Measurements from ENCODE around the gene CEP95. TPM values are rescaled to one million over a fixed set of nuclear protein-coding genes. Genes with fewer than 3 reads are reported as not detected.

CEP95 gene
- total RNA-seq, 1 donor from 2014 or later = 6.9 TPM

- intact Hi-C loops (cut with DNase I) = loop anchor here (10.0 kb wide), 1 partner anchor 172 kb away; no protein-coding TSS in a partner anchor
- Histone ChIP-seq H3K9me3 (no peaks in the 10 kb centered on the region), H3K4me3 (peak overlapping the region; percentile 81 to 95), H3K27ac (peak overlapping the region; percentile 82 to 85), H3K27me3 (no peaks in the 10 kb centered on the region), H3K4me1 (peaks cover 10 to 38% of the 10 kb centered on the region in 2 donors), H3K36me3 (peaks cover 23 to 46% of the 10 kb centered on the region in 2 donors)
- TF ChIP-seq CTCF (IDR thresholded peaks at IDR 0.05) = no peak
- no peak for DNase-seq (ENCODE audit: low spot score in 2 of 2)
These were observed 10.4 kb upstream of the CEP95 start for GRCh38 chr17:64496348-64496785.

GRCh38 chr17:64496786-64497564, 9.8 kb upstream of the CEP95 start, which contains the start of gene POLG2:
TSS of gene POLG2 (minus strand) at chr17:64497054. CDS start at chr17:64496968, 86 bp downstream.
- H3K4me1 ChIP-seq = peaks cover 12 to 39% of the 10 kb centered on the region in 2 donors
- TF ChIP-seq CTCF (IDR thresholded peaks at IDR 0.05) = peak; percentile 33 to 45 (median 37)
- DNase-seq (ENCODE audit: low spot score in 2 of 2) = peak; percentile 47 to 96
- no peaks in the 10 kb centered on the region for H3K9me3 ChIP-seq
- peak within 1 kb of the TSS; percentile 82 to 85 for H3K27ac ChIP-seq
- H3K36me3 ChIP-seq = peaks cover 26 to 48% of the 10 kb centered on the region in 2 donors
- intact Hi-C loops (cut with DNase I) = loop anchor here (1.0 to 10.0 kb wide), 2 partner anchors 9 to 172 kb away; partner anchors contain the start of genes CEP95 and DDX5
- H3K4me3 ChIP-seq = peak within 1 kb of the TSS; percentile 81 to 95
- H3K27me3 ChIP-seq = no peaks in the 10 kb centered on the region

GRCh38 chr17:64497565-64498035, 9.2 kb upstream of the CEP95 start:
- H3K27me3 ChIP-seq = no peaks in the 10 kb centered on the region
- peak overlapping the region; percentile 81 to 95 for H3K4me3 ChIP-seq
- no peaks in the 10 kb centered on the region for H3K9me3 ChIP-seq
- intact Hi-C loops (cut with DNase I) = loop anchor here (1.0 to 10.0 kb wide), 2 partner anchors 9 to 173 kb away; partner anchors contain the start of genes CEP95 and DDX5
- peaks cover 32 to 52% of the 10 kb centered on the region in 2 donors for H3K36me3 ChIP-seq
- peaks cover 12 to 46% of the 10 kb centered on the region in 2 donors for H3K4me1 ChIP-seq
- H3K27ac ChIP-seq = peak overlapping the region; percentile 82 to 85
- TF ChIP-seq CTCF (IDR thresholded peaks at IDR 0.05) = no peak
- no peak for DNase-seq (ENCODE audit: low spot score in 2 of 2)

GRCh38 chr17:64498308-64499203, 8.2 kb upstream of the CEP95 start:
- H3K27me3 ChIP-seq = no peaks in the 10 kb centered on the region
- DNase-seq (ENCODE audit: low spot score in 2 of 2) = no peak
- H3K4me3 ChIP-seq = no peak overlapping the region
- TF ChIP-seq CTCF (IDR thresholded peaks at IDR 0.05) = no peak
- H3K9me3 ChIP-seq = no peaks in the 10 kb centered on the region
- peaks cover 41 to 61% of the 10 kb centered on the region in 2 donors for H3K36me3 ChIP-seq
- no peak overlapping the region for H3K27ac ChIP-seq
- intact Hi-C loops (cut with DNase I) = loop anchor here (10.0 kb wide), 1 partner anchor 174 kb away; no protein-coding TSS in a partner anchor
- H3K4me1 ChIP-seq = peaks cover 18 to 54% of the 10 kb centered on the region in 2 donors
